NT2/D1 (cell line): ENCODE measurements around the gene ATP2A3.

Experiments used
- DNase-seq: peaks from one replicate; pipeline ENCODE4 v3.0.0-alpha.2; 2011; ENCODE audit warnings: low read depth, low spot score
- H3K27me3 ChIP-seq: 2 replicates; pipeline ENCODE4 v1.6.0; 2011; ENCODE audit warnings: mild to moderate bottlenecking; ENCODE audit not compliant: insufficient read length, insufficient read depth
- H3K36me3 ChIP-seq: 2 replicates; pipeline ENCODE4 v1.6.1; 2011; ENCODE audit warnings: mild to moderate bottlenecking, low read length, mixed read lengths; ENCODE audit not compliant: insufficient read depth, insufficient read length
- H3K4me1 ChIP-seq: 2 replicates; pipeline ENCODE4 v1.5.1; 2011; ENCODE audit not compliant: insufficient read depth, insufficient read length
- H3K4me3 ChIP-seq: 2 replicates; pipeline ENCODE4 v1.5.1; 2011; ENCODE audit warnings: low read depth; ENCODE audit not compliant: insufficient read length
- H3K9ac ChIP-seq: 2 replicates; pipeline ENCODE4 v1.6.0; 2011; ENCODE audit warnings: low read depth; ENCODE audit not compliant: insufficient read length
- H3K9me3 ChIP-seq: 2 replicates; pipeline ENCODE4 v1.5.1; 2011; ENCODE audit warnings: mild to moderate bottlenecking, low read length; ENCODE audit not compliant: insufficient read depth
- SUZ12 ChIP-seq: IDR thresholded peaks from 2 replicates; pipeline ENCODE4 v1.6.1; 2011; ENCODE audit not compliant: insufficient read length, insufficient read depth; ENCODE audit errors: extremely low read depth
- YY1 ChIP-seq: IDR thresholded peaks from 2 replicates; pipeline ENCODE4 v1.6.1; 2011; ENCODE audit not compliant: insufficient read length, insufficient read depth
- ZNF274 ChIP-seq: IDR thresholded peaks from 2 replicates; pipeline ENCODE4 v1.6.1; 2011; ENCODE audit warnings: mild to moderate bottlenecking, low read depth, low read length

ATP2A3 gene

GRCh38 chr17:3964203-3965117, at the start of gene ATP2A3:
ATP2A3 (minus strand) TSS chr17:3964437; CDS start chr17:3964291, 146 bp downstream.
- Histone ChIP-seq H3K36me3 (no peaks in the 10 kb centered on the region), H3K4me1 (peaks cover 16% of the 10 kb centered on the region), H3K27me3 (peaks cover 31% of the 10 kb centered on the region), H3K9ac (peak within 1 kb of the TSS; percentile 71), H3K4me3 (peak within 1 kb of the TSS; percentile 41), H3K9me3 (no peaks in the 10 kb centered on the region)
- DNase-seq: no peak
- TF ChIP-seq SUZ12 (no peak), ZNF274 (no peak)

GRCh38 chr17:4010754-4011153, 46.5 kb upstream of the ATP2A3 start:
- Histone ChIP-seq H3K27me3 (no peaks in the 10 kb centered on the region), H3K9me3 (no peaks in the 10 kb centered on the region), H3K36me3 (peaks cover 71% of the 10 kb centered on the region), H3K9ac (no peak overlapping the region), H3K4me3 (no peak overlapping the region), H3K4me1 (peaks cover 8% of the 10 kb centered on the region)
- TF ChIP-seq YY1 (no peak), SUZ12 (no peak), ZNF274 (no peak)
- no peak for DNase-seq

GRCh38 chr17:4009186-4009785, 45.0 kb upstream of the ATP2A3 start:
- Histone ChIP-seq H3K9me3 (no peaks in the 10 kb centered on the region), H3K27me3 (no peaks in the 10 kb centered on the region), H3K36me3 (peaks cover 65% of the 10 kb centered on the region), H3K9ac (no peak overlapping the region), H3K4me1 (peaks cover 8% of the 10 kb centered on the region), H3K4me3 (no peak overlapping the region)
- DNase-seq: no peak
- TF ChIP-seq YY1: no peak
- TF ChIP-seq SUZ12: no peak
- no peak for TF ChIP-seq ZNF274

GRCh38 chr17:4008441-4009185, 44.4 kb upstream of the ATP2A3 start:
- Histone ChIP-seq H3K9ac (no peak overlapping the region), H3K9me3 (no peaks in the 10 kb centered on the region), H3K4me3 (no peak overlapping the region), H3K4me1 (peaks cover 11% of the 10 kb centered on the region), H3K27me3 (no peaks in the 10 kb centered on the region), H3K36me3 (peaks cover 58% of the 10 kb centered on the region)
- TF ChIP-seq SUZ12 (no peak), YY1 (no peak), ZNF274 (no peak)
- DNase-seq: no peak

- no peak overlapping the region for H3K4me3 ChIP-seq
- DNase-seq: no peak
- H3K36me3 ChIP-seq: peaks cover 54% of the 10 kb centered on the region
These were observed 43.8 kb upstream of the ATP2A3 start for GRCh38 chr17:4008082-4008435.

GRCh38 chr17:4007346-4008081, 43.3 kb upstream of the ATP2A3 start:
- no peak overlapping the region for H3K4me3 ChIP-seq
- peaks cover 12% of the 10 kb centered on the region for H3K4me1 ChIP-seq
- DNase-seq: no peak
- H3K36me3 ChIP-seq: peaks cover 50% of the 10 kb centered on the region
- H3K9me3 ChIP-seq: no peaks in the 10 kb centered on the region
- H3K9ac ChIP-seq: no peak overlapping the region
- no peaks in the 10 kb centered on the region for H3K27me3 ChIP-seq
- TF ChIP-seq YY1 (no peak), ZNF274 (no peak), SUZ12 (no peak)

More at GRCh38 chr17:4008082-4008435, 43.8 kb upstream of the ATP2A3 start:
- Histone ChIP-seq H3K27me3 (no peaks in the 10 kb centered on the region), H3K9me3 (no peaks in the 10 kb centered on the region), H3K9ac (no peak overlapping the region), H3K4me1 (peaks cover 12% of the 10 kb centered on the region)
- TF ChIP-seq SUZ12: no peak
- TF ChIP-seq YY1: no peak
- no peak for TF ChIP-seq ZNF274
